Cardiac muscle cell (in vitro differentiated cells and primary cell): ENCODE measurements around the gene GRAMD1C. TPM values are rescaled to one million over a fixed set of nuclear protein-coding genes. Genes with fewer than 3 reads are reported as not detected.
"Not testable (repeated sequence)": the region's sequence is repeated elsewhere in the genome, so short reads cannot be mapped to it uniquely, and the experiment has no call there.

Experiments used
- DNase-seq, 2 donors: peaks; one replicate each; pipeline versions ENCODE4 v3.0.0 to v3.0.0-alpha.2; 2010 to 2017; ENCODE audit warnings: low read depth in 1 of 2, low spot score in 1 of 2
- H3K27ac ChIP-seq: fragments of 200-600 bp; sonication (generic); 2 replicates; pipeline ENCODE4 v1.5.1; 2016
- H3K27me3 ChIP-seq: fragments of 200-600 bp; sonication (generic); 2 replicates; pipeline ENCODE4 v1.6.0; 2016; ENCODE audit warnings: control low read depth
- H3K36me3 ChIP-seq: fragments of 200-600 bp; sonication (generic); 2 replicates; pipeline ENCODE4 v1.5.1; 2016; ENCODE audit warnings: control low read depth
- H3K4me1 ChIP-seq: fragments of 200-600 bp; sonication (generic); 2 replicates; pipeline ENCODE4 v1.8.1; 2017; ENCODE audit warnings: low read depth, mild to moderate bottlenecking, mixed run types
- H3K4me3 ChIP-seq: fragments of 200-600 bp; sonication (generic); 2 replicates; pipeline ENCODE4 v1.5.1; 2016; ENCODE audit warnings: mild to moderate bottlenecking
- H3K9me3 ChIP-seq: fragments of 200-600 bp; sonication (generic); 2 replicates; pipeline ENCODE4 v1.5.1; 2017; ENCODE audit warnings: low read depth, mild to moderate bottlenecking, control low read depth
- polyA plus RNA-seq: library from polyadenylated mRNA; unstranded; fragments of >200 nt; fragmentation: Nextera tagmentation; extraction: Ambion mirVana; gene quantifications from 2 replicates; pipeline ENCODE4 v1.2.1, GENCODE V29; 2016
- total RNA-seq: library from RNA; depleted of rRNA; stranded (reverse); fragments of >200 nt; gene quantifications from 2 replicates; pipeline ENCODE4 v1.2.3, GENCODE V29; 2016
- TF ChIP-seq, protein P1 (sequence below): IDR thresholded peaks from 2 replicates; pipeline ENCODE4 v1.5.1; 2012; ENCODE audit warnings: low read depth, mild to moderate bottlenecking, low read length

GRAMD1C gene
- total and polyA plus RNA-seq, 2 experiments from 2014 or later, result 0.31 to 6.5 TPM

DNA sequence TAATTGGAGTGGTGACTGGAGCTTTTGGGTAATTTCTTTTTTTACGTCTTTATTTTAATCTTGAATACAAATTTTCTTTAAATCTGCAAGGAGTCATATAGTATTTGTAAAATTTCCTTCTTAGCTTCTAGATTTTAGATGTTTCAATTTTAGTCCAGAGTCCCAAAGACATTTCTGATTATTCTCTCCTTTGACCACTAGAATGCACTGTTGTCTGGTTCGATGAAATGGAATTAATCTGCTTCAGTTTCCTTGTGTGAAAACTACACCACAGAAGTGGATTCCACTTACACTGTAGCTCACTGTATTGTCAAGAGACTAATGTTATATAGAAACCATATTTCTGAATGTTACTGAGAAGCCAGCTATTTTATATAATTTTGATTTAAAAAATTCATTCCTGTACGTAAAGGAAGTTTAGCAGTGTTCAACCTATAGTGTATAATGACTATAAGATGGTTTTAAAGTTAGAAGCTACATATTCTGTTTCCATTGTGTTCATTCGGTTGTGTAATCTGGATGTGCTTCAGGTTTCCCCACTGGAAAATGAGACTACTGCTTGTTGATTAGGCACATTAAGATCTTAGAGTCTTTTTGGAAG lies 6.1 kb downstream of the GRAMD1C start:
- DNase-seq, result peak; percentile 37 to 63
- H3K36me3 ChIP-seq, result no peaks in the 10 kb centered on the region
- no peaks in the 10 kb centered on the region for H3K27me3 ChIP-seq
- no peak overlapping the region for H3K4me3 ChIP-seq
- TF ChIP-seq, protein P1, sequence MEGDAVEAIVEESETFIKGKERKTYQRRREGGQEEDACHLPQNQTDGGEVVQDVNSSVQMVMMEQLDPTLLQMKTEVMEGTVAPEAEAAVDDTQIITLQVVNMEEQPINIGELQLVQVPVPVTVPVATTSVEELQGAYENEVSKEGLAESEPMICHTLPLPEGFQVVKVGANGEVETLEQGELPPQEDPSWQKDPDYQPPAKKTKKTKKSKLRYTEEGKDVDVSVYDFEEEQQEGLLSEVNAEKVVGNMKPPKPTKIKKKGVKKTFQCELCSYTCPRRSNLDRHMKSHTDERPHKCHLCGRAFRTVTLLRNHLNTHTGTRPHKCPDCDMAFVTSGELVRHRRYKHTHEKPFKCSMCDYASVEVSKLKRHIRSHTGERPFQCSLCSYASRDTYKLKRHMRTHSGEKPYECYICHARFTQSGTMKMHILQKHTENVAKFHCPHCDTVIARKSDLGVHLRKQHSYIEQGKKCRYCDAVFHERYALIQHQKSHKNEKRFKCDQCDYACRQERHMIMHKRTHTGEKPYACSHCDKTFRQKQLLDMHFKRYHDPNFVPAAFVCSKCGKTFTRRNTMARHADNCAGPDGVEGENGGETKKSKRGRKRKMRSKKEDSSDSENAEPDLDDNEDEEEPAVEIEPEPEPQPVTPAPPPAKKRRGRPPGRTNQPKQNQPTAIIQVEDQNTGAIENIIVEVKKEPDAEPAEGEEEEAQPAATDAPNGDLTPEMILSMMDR, result peak; percentile 57
- no peaks in the 10 kb centered on the region for H3K4me1 ChIP-seq
- no peaks in the 10 kb centered on the region for H3K9me3 ChIP-seq
- H3K27ac ChIP-seq, result no peak overlapping the region

DNA sequence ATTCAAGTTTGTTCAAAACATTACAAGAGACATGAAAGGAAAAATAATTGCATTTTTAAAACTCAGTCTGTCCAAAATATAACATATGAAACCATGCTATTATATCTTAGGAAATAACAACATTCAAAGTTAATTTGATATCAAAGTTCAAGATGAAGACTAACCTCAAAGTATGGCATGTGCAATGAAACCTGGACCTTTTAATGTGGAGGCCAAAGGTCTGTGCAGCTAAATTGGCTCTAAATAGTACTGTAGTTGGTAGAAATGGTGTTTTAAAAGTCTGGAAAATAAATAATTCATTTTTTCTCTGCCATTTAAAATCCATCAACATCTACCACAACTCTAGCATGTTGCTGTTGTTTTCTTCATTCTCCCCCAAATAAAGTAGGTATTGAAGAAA lies 8.7 kb downstream of the GRAMD1C start:
- no peaks in the 10 kb centered on the region for H3K9me3 ChIP-seq
- H3K27me3 ChIP-seq, result no peaks in the 10 kb centered on the region
- DNase-seq, result no peak
- no peak overlapping the region for H3K4me3 ChIP-seq
- H3K4me1 ChIP-seq, result no peaks in the 10 kb centered on the region
- H3K27ac ChIP-seq, result no peak overlapping the region
- TF ChIP-seq, protein P1, result no peak
- no peaks in the 10 kb centered on the region for H3K36me3 ChIP-seq

DNA sequence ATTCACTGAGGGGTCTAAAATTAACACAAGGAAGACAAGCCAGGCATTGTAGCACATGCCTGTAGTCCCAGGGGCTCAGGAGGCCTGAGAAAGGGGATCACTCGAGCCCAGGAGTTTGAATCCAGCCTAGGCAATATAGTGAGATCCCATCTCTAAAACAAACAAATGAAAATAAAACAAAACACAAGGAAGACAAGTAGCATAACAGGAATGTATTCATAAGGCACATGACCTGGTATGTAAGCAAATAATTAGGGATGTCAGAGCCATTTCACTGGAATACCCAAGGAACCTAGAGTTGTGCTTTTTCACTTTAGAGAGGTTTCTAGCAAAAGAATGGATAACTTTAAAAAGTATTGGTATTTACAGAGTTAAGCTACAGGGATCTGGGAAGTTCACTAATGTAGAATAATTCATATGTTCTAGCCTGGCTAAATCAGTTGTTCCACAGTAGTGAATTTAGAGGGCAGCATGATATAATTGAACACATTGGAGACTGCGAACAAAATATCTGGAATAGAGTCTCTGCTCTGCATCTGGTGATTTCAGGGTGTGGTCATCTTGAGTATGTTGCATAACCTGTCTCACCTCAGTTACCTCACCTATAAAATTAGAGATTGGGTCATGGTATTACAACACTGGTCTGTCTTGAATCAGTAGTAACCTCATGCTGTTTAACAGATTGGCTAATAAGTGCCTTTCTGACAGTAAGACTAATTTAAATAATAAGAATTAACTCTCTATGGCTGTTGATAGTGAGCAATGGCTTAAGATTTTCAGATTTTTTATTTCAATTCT lies 9.3 kb downstream of the GRAMD1C start:
- TF ChIP-seq, protein P1, result no peak
- Histone ChIP-seq H3K36me3 (no peaks in the 10 kb centered on the region), H3K4me3 (no peak overlapping the region), H3K27me3 (no peaks in the 10 kb centered on the region), H3K27ac (no peak overlapping the region), H3K4me1 (no peaks in the 10 kb centered on the region), H3K9me3 (no peaks in the 10 kb centered on the region)
- no peak for DNase-seq

DNA sequence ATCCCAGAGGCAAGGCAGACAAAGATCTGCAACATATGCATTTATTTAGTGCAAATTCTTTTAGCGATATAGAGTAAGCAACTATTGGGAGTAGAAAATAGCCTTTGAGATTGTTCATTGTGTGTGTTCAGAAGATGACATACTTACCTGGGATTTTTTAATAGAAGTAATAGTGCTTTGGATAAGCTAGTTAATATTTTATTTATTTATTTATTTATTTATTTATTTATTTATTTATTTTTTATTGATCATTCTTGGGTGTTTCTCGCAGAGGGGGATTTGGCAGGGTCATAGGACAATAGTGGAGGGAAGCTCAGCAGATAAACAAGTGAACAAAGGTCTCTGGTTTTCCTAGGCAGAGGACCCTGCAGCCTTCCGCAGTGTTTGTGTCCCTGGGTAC lies 10.5 kb downstream of the GRAMD1C start:
- H3K36me3 ChIP-seq, H3K4me3 ChIP-seq, DNase-seq, H3K27ac ChIP-seq, H3K9me3 ChIP-seq, H3K4me1 ChIP-seq, H3K27me3 ChIP-seq: not testable (repeated sequence)

DNA sequence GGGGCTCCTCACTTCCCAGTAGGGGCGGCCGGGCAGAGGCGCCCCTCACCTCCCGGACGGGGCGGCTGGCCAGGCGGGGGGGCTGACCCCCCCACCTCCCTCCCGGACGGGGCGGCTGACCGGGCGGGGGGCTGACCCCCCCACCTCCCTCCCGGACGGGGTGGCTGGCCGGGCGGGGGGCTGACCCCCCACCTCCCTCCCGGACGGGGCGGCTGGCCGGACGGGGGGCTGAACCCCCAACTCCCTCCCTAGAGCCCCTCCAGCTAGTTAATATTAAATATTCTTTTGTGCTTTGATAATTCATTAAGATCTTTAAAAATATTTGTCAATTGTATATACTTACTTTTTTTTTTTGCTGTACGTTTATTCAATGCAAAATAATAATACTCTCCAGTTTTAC lies 11.3 kb downstream of the GRAMD1C start:
- H3K4me1 ChIP-seq, H3K4me3 ChIP-seq, DNase-seq, H3K27ac ChIP-seq, H3K27me3 ChIP-seq, H3K36me3 ChIP-seq, H3K9me3 ChIP-seq: not testable (repeated sequence)

DNA sequence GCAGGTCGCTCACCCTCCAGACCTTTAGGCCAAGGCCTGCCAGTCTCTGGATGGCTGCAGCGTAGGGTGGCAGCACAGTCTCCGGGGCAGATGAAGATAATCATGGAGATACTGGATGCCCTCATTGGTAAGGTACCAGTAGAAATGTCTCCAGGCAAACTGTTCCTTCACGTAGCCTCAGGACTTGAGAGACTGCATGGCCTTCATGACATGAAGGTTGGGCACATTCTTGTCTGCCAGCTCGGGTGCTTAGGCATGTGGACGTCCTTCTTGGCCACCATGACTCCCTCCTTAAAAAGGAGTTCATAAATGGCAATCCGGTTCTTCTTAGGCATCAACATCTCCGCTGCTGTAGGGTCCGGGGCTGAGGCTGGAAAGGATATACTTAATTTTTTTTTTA lies 11.8 kb downstream of the GRAMD1C start:
- H3K4me3 ChIP-seq, H3K27ac ChIP-seq, H3K4me1 ChIP-seq, H3K27me3 ChIP-seq, DNase-seq, H3K9me3 ChIP-seq, H3K36me3 ChIP-seq: not testable (repeated sequence)

DNA sequence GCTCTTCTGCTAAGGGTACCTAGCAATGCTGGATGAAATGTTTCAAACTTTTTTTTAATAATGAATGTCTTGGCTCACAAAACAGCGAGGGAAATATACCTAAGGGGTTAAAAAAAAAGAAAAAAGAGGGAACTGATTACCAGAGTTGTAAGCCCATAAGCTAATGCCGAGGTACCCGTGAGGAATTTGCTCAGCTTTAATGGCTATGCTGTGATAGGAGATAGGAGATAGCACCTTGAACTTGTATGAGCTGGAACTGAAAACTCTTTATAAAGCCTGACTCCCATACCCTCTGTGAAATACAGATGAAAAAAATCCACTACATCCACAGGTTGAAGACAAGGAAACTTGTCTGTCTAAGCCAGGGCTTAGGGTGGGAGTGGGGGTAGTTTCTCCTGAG lies 13.9 kb downstream of the GRAMD1C start:
- H3K27ac ChIP-seq, result no peak overlapping the region
- DNase-seq, result no peak
- H3K27me3 ChIP-seq, result no peaks in the 10 kb centered on the region
- H3K9me3 ChIP-seq, result no peaks in the 10 kb centered on the region
- no peaks in the 10 kb centered on the region for H3K36me3 ChIP-seq
- TF ChIP-seq, protein P1, result no peak
- H3K4me1 ChIP-seq, result no peaks in the 10 kb centered on the region
- H3K4me3 ChIP-seq, result no peak overlapping the region
